Calu3 (cell line): Measurements from ENCODE around the gene CELF5. TPM values are rescaled to one million over a fixed set of nuclear protein-coding genes. Genes with fewer than 3 reads are reported as not detected.

Source experiments
- BruUV-seq: library from RNA; stranded (reverse); fragments of 400-500 nt; replicated peaks from 2 replicates; lab custom pipeline; 2021; lab: Mats Ljungman, UMichigan
- CTCF ChIA-PET: fragments of 300-600 bp; sonication (Branson Sonifier 250); formaldehyde crosslinking; loops from one replicate; lab custom pipeline; 2022; ENCODE audit warnings: antibody characterized with exemption; lab: Charles Lee
- DNase-seq: peaks from one replicate; pipeline ENCODE4 v3.0.0; 2022
- H3K27ac Mint-ChIP-seq: one replicate; pipeline ENCODE4 v1.8.0; 2022; ENCODE audit warnings: mixed read lengths; ENCODE audit not compliant: unreplicated experiment
- H3K27me3 Mint-ChIP-seq: one replicate; pipeline ENCODE4 v1.8.0; 2022; ENCODE audit warnings: mixed read lengths; ENCODE audit not compliant: unreplicated experiment
- H3K36me3 Mint-ChIP-seq: one replicate; pipeline ENCODE4 v1.8.0; 2022; ENCODE audit warnings: mild to moderate bottlenecking, moderate library complexity, mixed read lengths; ENCODE audit not compliant: insufficient read depth, unreplicated experiment
- H3K4me1 Mint-ChIP-seq: one replicate; pipeline ENCODE4 v1.8.0; 2022; ENCODE audit warnings: mild to moderate bottlenecking, low read depth, mixed read lengths; ENCODE audit not compliant: unreplicated experiment
- H3K4me3 Mint-ChIP-seq: one replicate; pipeline ENCODE4 v1.8.0; 2022; ENCODE audit warnings: mild to moderate bottlenecking, low read depth, moderate library complexity, mixed read lengths; ENCODE audit not compliant: unreplicated experiment
- H3K9me3 Mint-ChIP-seq: one replicate; pipeline ENCODE4 v1.8.0; 2022; ENCODE audit warnings: low read depth, mixed read lengths; ENCODE audit not compliant: unreplicated experiment
- CTCF ChIP-seq: fragments of 200-600 bp; IDR thresholded peaks from one replicate; pipeline ENCODE4 v1.8.0; 2022; ENCODE audit warnings: antibody characterized with exemption; ENCODE audit not compliant: unreplicated experiment
- intact Hi-C: fragments of 100-400 bp; cut with micrococcal nuclease; formaldehyde crosslinking; loops from one replicate; pipeline ENCODE4 v1.10.0; 2022; ENCODE audit not compliant: unreplicated experiment
- total RNA-seq: library from RNA; stranded (reverse); gene quantifications from 2 replicates; pipeline ENCODE4 v1.2.3, GENCODE V29; 2022

The CELF5 gene
- total RNA-seq, 1 experiment from 2014 or later: 0.40 TPM

GRCh38 chr19:3193256-3194105 lies 31.0 kb upstream of the CELF5 start:
- no peak overlapping the region for H3K4me3 Mint-ChIP-seq
- H3K4me1 Mint-ChIP-seq: peaks cover under 1% of the 10 kb centered on the region
- no peak overlapping the region for H3K27ac Mint-ChIP-seq
- H3K9me3 Mint-ChIP-seq: no peaks in the 10 kb centered on the region
- DNase-seq: no peak
- no peaks in the 10 kb centered on the region for H3K36me3 Mint-ChIP-seq
- intact Hi-C loops: no loop called here
- no peaks in the 10 kb centered on the region for H3K27me3 Mint-ChIP-seq
- BruUV-seq: no TSS peak
- no peak for TF ChIP-seq CTCF
- CTCF ChIA-PET: no interaction called here

- Mint-ChIP-seq H3K4me3 (no peak overlapping the region), H3K36me3 (no peaks in the 10 kb centered on the region), H3K9me3 (no peaks in the 10 kb centered on the region), H3K4me1 (no peaks in the 10 kb centered on the region), H3K27me3 (no peaks in the 10 kb centered on the region), H3K27ac (no peak overlapping the region)
- TF ChIP-seq CTCF: no peak
- CTCF ChIA-PET: no interaction called here
- intact Hi-C loops: no loop called here
- no peak for DNase-seq
- no TSS peak for BruUV-seq
Measured at GRCh38 chr19:3194106-3195087, 30.1 kb upstream of the CELF5 start.

- Mint-ChIP-seq H3K4me1 (no peaks in the 10 kb centered on the region), H3K4me3 (no peak overlapping the region), H3K9me3 (no peaks in the 10 kb centered on the region), H3K27me3 (no peaks in the 10 kb centered on the region), H3K27ac (no peak overlapping the region), H3K36me3 (peaks cover 3% of the 10 kb centered on the region)
- TF ChIP-seq CTCF: no peak
- CTCF ChIA-PET: no interaction called here
- intact Hi-C loops: no loop called here
- no TSS peak for BruUV-seq
- DNase-seq: no peak
Measured at GRCh38 chr19:3196064-3196932, 28.2 kb upstream of the CELF5 start.

- Mint-ChIP-seq H3K27me3 (no peaks in the 10 kb centered on the region), H3K4me1 (no peaks in the 10 kb centered on the region), H3K9me3 (no peaks in the 10 kb centered on the region), H3K27ac (no peak overlapping the region), H3K36me3 (peaks cover 3% of the 10 kb centered on the region), H3K4me3 (no peak overlapping the region)
- no TSS peak for BruUV-seq
- no peak for DNase-seq
- intact Hi-C loops: no loop called here
- CTCF ChIA-PET: no interaction called here
- TF ChIP-seq CTCF: no peak
Measured at GRCh38 chr19:3196933-3197205, 27.6 kb upstream of the CELF5 start.
